Gastrocnemius medialis (tissue), 4 donors: ENCODE measurements around the gene NPTXR. TPM values are rescaled to one million over a fixed set of nuclear protein-coding genes. Genes with fewer than 3 reads are reported as not detected.
A peak's percentile ranks its signal among the peaks of the same experiment; 100 is the strongest.

Experiments
- ATAC-seq, 2 donors: fragments of 150-250 bp; one replicate each; pipeline ENCODE4 v1.9.1; 2016
- DNase-seq, 2 donors: peaks; one replicate each; pipeline ENCODE4 v3.0.0-alpha.2; 2019
- H3K27ac ChIP-seq, 4 donors: fragments of 200-600 bp; sonication (generic); 1 replicate in 1 of 4; 2 replicates in 3 of 4; pipeline ENCODE4 v1.5.1; 2016 to 2018; ENCODE audit warnings: mild to moderate bottlenecking in 2 of 4, moderate library complexity in 1 of 4
- H3K27me3 ChIP-seq, 3 donors: fragments of 200-600 bp; sonication (generic) in 2 of 3; 1 replicate in 1 of 3; 2 replicates in 2 of 3; pipeline versions ENCODE4 v1.5.1 to v1.6.0; 2016 to 2019; ENCODE audit warnings: mild to moderate bottlenecking in 1 of 3, moderate library complexity in 1 of 3
- H3K36me3 ChIP-seq, 2 donors: fragments of 200-600 bp; sonication (generic) in 1 of 2; one replicate each; pipeline ENCODE4 v1.5.1; 2017 to 2018
- H3K4me1 ChIP-seq, 2 donors: fragments of 200-600 bp; sonication (generic) in 1 of 2; one replicate each; pipeline ENCODE4 v1.5.1; 2016 to 2017; ENCODE audit warnings: mild to moderate bottlenecking in 2 of 2
- H3K4me3 ChIP-seq, 4 donors: fragments of 200-600 bp; sonication (generic) in 3 of 4; 1 replicate in 1 of 4; 2 replicates in 3 of 4; pipeline ENCODE4 v1.5.1; 2016 to 2019; ENCODE audit warnings: mild to moderate bottlenecking in 2 of 4
- H3K9me3 ChIP-seq, 3 donors: fragments of 200-600 bp; sonication (generic) in 2 of 3; 1 replicate in 1 of 3; 2 replicates in 2 of 3; pipeline ENCODE4 v1.5.1; 2016 to 2019
- POLR2A ChIP-seq, 2 donors: fragments of 450-650 bp; IDR thresholded peaks; one replicate each; pipeline ENCODE4 v1.6.1; 2017; ENCODE audit warnings: antibody characterized with exemption in 2 of 2, mild to moderate bottlenecking in 2 of 2, moderate library complexity in 2 of 2
- in situ Hi-C, 4 donors: fragments of 200-750 bp; cut with MboI; loops; one replicate each; pipeline versions ENCODE4 v1.15.0 to v1.8.0; 2017; ENCODE audit warnings: low sequenced_read_pairs in 4 of 4
- intact Hi-C: fragments of 100-400 bp; cut with DNase I; formaldehyde crosslinking; loops from one replicate; pipeline ENCODE4 v1.15.1; 2023; ENCODE audit warnings: low total_unique reads
- total RNA-seq, 4 donors: library from RNA; depleted of rRNA; stranded (reverse); fragments of >200 nt; gene quantifications; one replicate each; pipeline versions ENCODE4 v1.1.0 to v1.2.3, GENCODE V29; 2016
- TF ChIP-seq, protein P1 (sequence below), 5 experiments: fragments of 450-650 bp in 3 of 5; fragments of 200-600 bp in 2 of 5; sonication (generic) in 2 of 5; IDR thresholded peaks in 4 of 5; conservative IDR thresholded peaks in 1 of 5; 1 replicate in 4 of 5; 2 replicates in 1 of 5; pipeline ENCODE4 v1.5.1; 2016 to 2019; ENCODE audit warnings: antibody characterized with exemption in 5 of 5, mild to moderate bottlenecking in 3 of 5, moderate library complexity in 3 of 5

Gene NPTXR
- total RNA-seq, 4 donors from 2014 or later = 0.25 to 5.0 (median 0.73) TPM

DNA sequence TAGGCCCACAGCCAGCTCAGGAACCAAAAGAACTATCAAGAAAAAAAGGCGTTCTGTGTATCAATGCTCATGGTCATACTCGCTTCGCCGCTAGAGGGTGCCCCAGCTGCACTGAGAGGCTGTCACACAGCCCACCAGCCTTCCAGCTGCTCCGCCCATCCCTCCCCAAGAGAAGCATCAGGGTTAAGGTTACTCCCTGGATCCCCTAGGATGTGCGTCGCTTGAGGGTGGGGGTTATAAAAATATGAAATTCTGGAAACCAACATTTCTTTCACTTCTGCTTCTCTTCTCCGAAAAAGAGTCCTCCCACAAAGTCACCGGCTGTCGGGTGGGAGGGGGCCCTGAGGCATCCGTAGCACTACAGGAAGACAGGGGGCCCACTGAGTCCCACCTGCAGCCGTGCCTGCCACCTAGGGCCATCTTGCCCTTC lies 26.5 kb upstream of the NPTXR start:
- TF ChIP-seq, protein P1, sequence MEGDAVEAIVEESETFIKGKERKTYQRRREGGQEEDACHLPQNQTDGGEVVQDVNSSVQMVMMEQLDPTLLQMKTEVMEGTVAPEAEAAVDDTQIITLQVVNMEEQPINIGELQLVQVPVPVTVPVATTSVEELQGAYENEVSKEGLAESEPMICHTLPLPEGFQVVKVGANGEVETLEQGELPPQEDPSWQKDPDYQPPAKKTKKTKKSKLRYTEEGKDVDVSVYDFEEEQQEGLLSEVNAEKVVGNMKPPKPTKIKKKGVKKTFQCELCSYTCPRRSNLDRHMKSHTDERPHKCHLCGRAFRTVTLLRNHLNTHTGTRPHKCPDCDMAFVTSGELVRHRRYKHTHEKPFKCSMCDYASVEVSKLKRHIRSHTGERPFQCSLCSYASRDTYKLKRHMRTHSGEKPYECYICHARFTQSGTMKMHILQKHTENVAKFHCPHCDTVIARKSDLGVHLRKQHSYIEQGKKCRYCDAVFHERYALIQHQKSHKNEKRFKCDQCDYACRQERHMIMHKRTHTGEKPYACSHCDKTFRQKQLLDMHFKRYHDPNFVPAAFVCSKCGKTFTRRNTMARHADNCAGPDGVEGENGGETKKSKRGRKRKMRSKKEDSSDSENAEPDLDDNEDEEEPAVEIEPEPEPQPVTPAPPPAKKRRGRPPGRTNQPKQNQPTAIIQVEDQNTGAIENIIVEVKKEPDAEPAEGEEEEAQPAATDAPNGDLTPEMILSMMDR (IDR thresholded peaks at IDR 0.05 in 4 of 5, conservative IDR thresholded peaks at IDR 0.05 in 1 of 5) = peak; percentile 83 to 93 (median 87)
- no peak for TF ChIP-seq POLR2A (IDR thresholded peaks at IDR 0.05)
- peak overlapping the region; percentile 72 to 99 (median 97) for H3K27ac ChIP-seq
- H3K36me3 ChIP-seq = peaks cover 0 to 13% of the 10 kb centered on the region in 2 donors
- ATAC-seq (peak; percentile 19 to 28), DNase-seq (peak; percentile 63 to 72)
- peak overlapping the region in 3 of 4 donors; percentile 56 to 91 (median 82) for H3K4me3 ChIP-seq
- H3K27me3 ChIP-seq = no peaks in the 10 kb centered on the region
- in situ Hi-C loops (loop anchor here in 1 of 4 donors (10.0 kb wide), 1 partner anchor 254 kb away; no protein-coding TSS in a partner anchor), intact Hi-C loops (loop anchor here (1.0 to 10.0 kb wide), 6 partner anchors 106 to 367 kb away; partner anchors contain the start of genes APOBEC3B and GTPBP1)
- no peaks in the 10 kb centered on the region for H3K9me3 ChIP-seq
- peaks cover 15 to 34% of the 10 kb centered on the region in 2 donors for H3K4me1 ChIP-seq

DNA sequence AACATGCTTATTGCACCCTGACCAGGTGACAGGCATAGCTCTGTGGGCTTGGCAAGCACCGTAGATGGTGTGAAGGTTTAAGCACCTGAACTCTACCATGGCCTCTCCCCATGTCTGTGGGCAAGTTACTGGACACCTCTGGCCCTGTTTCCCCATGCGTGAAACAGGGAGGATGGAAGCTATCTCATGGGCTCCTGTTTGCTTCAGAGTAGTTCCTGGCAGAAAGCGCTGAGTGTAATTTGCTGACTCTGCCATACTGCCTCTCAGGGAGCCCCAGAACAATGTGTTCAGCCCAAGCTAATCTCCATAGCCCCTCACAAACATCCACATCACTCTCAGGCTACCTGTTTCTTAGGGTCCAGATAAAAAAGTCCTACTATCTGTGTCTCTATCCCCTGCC lies 25.8 kb upstream of the NPTXR start:
- Histone ChIP-seq H3K4me1 (peaks cover 15 to 36% of the 10 kb centered on the region in 2 donors), H3K36me3 (peaks cover 0 to 17% of the 10 kb centered on the region in 2 donors), H3K9me3 (no peaks in the 10 kb centered on the region), H3K27me3 (no peaks in the 10 kb centered on the region), H3K4me3 (no peak overlapping the region), H3K27ac (peak overlapping the region in 2 of 4 donors; percentile 40 to 96)
- ATAC-seq (no peak), DNase-seq (no peak)
- intact Hi-C loops = loop anchor here (1.0 to 10.0 kb wide), 6 partner anchors 105 to 368 kb away; partner anchors contain the start of genes APOBEC3B and GTPBP1
- in situ Hi-C loops = loop anchor here in 3 of 4 donors (5.0 to 10.0 kb wide), 3 partner anchors 133 to 255 kb away; no protein-coding TSS in a partner anchor
- TF ChIP-seq POLR2A (IDR thresholded peaks at IDR 0.05) = no peak
- TF ChIP-seq, protein P1 (IDR thresholded peaks at IDR 0.05 in 4 of 5, conservative IDR thresholded peaks at IDR 0.05 in 1 of 5) = no peak

DNA sequence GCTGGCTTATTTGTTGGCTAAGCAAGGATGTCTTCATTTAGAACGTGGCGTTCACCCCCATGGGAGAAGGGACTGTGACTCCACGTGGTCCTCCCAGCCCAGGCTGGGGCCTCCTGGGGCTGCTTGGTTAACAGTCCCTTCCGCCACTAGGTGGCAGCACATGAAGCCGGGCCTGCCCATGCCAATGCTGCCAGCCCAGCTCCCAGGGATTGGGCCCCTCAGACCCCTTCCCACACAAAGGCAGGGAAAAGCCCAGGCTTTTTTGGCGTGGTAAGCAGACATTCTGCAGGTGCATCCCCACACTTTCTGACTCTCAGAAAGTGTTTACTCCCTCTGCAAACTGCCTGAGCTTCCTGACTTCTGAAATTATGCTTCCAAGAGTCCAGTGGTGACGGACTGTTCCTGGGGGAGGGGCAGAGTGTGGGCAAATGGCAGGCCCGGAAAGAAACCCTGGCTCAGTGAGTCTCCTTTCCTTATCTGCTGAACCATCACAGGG lies 25.1 kb upstream of the NPTXR start:
- TF ChIP-seq POLR2A (IDR thresholded peaks at IDR 0.05) = no peak
- TF ChIP-seq, protein P1 (IDR thresholded peaks at IDR 0.05 in 4 of 5, conservative IDR thresholded peaks at IDR 0.05 in 1 of 5) = peak; percentile 62 to 95 (median 90)
- Histone ChIP-seq H3K27me3 (no peaks in the 10 kb centered on the region), H3K36me3 (peaks cover 0 to 17% of the 10 kb centered on the region in 2 donors), H3K4me3 (no peak overlapping the region), H3K9me3 (no peaks in the 10 kb centered on the region), H3K27ac (no peak overlapping the region), H3K4me1 (peaks cover 18 to 36% of the 10 kb centered on the region in 2 donors)
- in situ Hi-C loops (loop anchor here in 3 of 4 donors (5.0 to 10.0 kb wide), 3 partner anchors 133 to 256 kb away; no protein-coding TSS in a partner anchor), intact Hi-C loops (no loop called here)
- ATAC-seq (no peak), DNase-seq (peak; percentile 30 to 63)

DNA sequence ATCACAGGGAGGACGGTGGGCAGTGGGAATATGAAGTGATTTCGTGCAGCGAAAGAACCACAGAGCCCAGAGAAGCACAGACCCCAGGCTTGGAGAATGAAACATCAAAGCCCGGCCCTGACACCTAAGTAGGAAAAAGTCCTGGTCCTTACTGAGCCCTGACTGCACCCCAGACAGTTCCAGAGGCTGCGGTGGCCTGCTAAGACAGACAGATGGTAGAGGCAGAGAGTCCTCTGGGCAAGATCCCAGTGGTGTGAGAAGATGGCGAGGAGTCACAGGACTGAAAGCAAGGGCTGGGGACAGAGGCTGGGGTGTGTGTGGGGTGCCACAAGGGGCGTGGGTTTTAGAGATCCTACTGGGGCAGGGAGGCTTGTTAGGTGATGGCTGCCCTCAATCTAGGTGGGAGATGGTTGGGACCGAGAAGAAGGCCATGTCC lies 24.5 kb upstream of the NPTXR start:
- TF ChIP-seq POLR2A (IDR thresholded peaks at IDR 0.05) = no peak
- TF ChIP-seq, protein P1 (IDR thresholded peaks at IDR 0.05 in 4 of 5, conservative IDR thresholded peaks at IDR 0.05 in 1 of 5) = no peak
- H3K27ac ChIP-seq = no peak overlapping the region
- peaks cover 0 to 17% of the 10 kb centered on the region in 2 donors for H3K36me3 ChIP-seq
- no peaks in the 10 kb centered on the region for H3K27me3 ChIP-seq
- no peak overlapping the region for H3K4me3 ChIP-seq
- H3K9me3 ChIP-seq = no peaks in the 10 kb centered on the region
- no peak for ATAC-seq
- in situ Hi-C loops (loop anchor here in 3 of 4 donors (5.0 to 10.0 kb wide), 3 partner anchors 134 to 256 kb away; no protein-coding TSS in a partner anchor), intact Hi-C loops (no loop called here)
- peak in 1 of 2 donors; percentile 5 for DNase-seq
- H3K4me1 ChIP-seq = peaks cover 18 to 32% of the 10 kb centered on the region in 2 donors
